ENCODE measurements around the gene MICALL1.

Gene MICALL1

DNA sequence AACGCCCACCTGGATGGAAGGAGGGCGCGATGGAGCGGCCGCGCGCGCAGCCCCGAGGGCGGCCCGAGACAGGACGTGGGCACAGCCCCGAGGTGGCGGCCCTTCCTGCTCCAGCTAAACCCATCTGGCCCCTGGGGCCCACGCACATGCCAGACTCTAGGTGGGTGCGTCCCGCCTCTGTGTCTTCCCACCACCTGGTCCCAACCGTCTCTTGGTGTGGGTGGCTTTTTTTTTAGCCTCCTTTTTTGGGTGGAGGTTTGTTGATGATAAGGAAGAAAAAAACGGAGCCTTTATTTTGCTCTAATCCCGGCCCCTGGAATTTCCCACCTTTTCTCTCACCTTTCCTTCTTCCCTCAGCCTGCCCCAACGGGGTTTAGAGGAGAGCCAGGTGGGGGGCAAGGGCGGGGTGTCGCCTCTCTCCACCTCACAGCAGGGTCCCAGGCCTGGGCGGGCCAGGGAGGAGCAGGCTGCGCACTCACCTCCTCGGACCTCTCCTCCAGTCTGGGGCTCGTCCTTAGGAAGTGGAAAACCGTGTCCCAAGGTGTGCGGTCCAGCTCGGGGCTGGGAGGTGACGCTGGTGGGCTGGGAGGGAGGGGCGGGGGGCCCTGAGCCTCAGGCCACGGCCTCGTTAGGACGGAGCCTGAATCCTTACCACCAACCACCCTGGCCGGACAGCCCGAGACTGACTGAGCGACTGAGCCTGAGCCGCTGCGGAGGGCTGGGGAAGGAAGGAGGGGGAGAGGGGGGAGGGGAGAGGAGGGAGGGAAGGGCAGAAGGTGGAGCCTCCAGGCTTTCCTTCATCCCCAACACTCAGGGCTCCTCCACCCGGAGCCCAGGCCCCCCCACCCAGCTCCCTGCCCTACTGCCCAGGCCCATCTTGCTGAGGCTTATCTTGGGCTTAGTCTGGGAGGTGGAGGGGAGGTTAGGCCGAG, 78.0 kb downstream of the MICALL1 start, which contains the start of gene SOX10:
Gene SOX10 (minus strand): TSS at position 696 of the 932 bp plus-strand sequence. CDS start 771 bp downstream, outside the sequence.
- DNase-seq = no peak

DNA sequence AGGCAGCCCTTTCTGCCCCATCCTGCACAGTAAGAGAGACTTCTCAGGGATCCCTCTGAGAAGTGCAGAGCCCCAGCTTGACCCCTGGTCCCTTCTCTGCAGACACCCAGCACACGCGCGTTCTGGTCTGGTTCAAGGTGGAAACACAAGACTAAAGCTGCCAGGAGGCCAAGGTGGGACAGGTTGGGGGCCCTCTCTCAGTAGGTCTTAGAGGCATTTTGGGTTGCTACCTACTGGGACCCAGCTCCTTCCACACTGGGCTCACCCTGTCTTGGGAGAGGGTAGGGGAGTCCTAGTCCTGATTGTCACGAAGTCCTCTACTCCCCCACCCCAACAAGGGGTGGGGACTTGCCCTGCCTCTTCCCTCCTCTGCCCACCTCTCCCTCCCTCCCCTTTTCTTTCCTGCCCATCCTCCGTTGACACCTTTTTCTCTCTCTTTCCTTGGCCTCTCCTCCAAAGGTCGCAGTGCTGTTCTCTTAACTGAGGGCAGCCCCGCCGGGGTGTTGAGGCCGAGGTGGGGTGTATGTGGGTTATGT, 79.0 kb downstream of the MICALL1 start:
- no peak for DNase-seq

- no peak for DNase-seq
Observed at GRCh38 chr22:37985751-37986281, 79.7 kb downstream of the MICALL1 start.

DNA sequence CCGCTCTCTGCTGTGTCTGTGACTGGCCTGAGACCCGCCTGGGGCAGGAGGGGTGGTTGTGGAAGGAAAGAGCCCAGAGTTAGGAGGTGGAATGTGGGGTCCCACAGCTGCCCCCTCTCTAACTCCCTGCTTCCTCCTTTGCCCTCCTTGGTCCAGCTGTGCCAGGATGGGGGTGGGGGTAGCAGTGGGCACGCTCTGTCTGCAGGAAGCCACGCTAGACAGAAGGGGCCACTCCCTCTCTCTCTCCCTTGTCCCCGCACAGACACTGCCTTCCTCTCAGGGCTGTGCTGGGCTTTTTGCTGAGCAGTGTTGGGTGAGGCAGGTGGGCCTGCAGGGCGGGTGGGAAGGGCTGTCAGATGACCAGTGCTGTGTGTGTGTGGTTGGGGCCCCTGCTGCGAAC, 80.3 kb downstream of the MICALL1 start:
- no peak for DNase-seq

- DNase-seq = no peak
Observed at GRCh38 chr22:37989146-37990045, 83.3 kb downstream of the MICALL1 start.

DNA sequence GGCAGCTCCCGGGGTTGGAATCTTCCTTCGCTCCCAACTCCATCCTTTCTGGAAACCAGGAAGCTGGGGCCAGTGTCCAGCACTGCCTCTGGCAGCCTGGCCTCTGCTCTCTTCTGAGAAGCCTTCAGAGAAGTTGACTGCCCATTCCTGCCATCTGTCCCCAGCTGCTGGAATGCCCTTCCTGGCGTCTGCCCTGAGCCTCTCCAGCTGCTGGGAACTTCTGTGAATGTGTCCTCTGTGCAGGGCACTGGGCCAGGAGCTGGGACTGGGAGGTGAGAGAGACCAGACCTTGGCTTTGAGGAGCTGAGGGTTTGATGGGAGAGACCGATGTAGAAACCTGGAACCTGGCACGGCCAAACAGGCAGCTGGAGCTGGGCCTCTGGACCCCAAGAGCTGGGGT, 84.2 kb downstream of the MICALL1 start:
- no peak for DNase-seq

DNA sequence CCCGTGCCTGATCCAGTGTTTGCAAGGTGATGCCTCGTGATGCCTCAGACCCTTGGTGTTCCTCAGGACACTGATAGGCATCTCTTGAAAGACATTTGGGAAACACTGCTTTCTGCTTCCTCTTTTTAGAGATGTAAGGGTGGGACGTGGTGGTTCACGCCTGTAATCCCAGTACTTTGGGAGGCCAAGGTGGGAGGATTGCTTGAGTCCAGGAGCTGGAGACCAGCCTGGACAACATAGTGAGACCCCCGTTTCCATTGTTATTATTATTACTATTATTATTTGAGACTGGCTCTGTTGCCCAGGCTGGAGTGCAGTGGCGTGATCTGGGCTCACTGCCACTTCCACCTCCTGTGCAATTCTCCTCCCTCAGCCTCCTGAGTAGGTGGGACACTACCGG, 84.8 kb downstream of the MICALL1 start:
- no peak for DNase-seq

DNA sequence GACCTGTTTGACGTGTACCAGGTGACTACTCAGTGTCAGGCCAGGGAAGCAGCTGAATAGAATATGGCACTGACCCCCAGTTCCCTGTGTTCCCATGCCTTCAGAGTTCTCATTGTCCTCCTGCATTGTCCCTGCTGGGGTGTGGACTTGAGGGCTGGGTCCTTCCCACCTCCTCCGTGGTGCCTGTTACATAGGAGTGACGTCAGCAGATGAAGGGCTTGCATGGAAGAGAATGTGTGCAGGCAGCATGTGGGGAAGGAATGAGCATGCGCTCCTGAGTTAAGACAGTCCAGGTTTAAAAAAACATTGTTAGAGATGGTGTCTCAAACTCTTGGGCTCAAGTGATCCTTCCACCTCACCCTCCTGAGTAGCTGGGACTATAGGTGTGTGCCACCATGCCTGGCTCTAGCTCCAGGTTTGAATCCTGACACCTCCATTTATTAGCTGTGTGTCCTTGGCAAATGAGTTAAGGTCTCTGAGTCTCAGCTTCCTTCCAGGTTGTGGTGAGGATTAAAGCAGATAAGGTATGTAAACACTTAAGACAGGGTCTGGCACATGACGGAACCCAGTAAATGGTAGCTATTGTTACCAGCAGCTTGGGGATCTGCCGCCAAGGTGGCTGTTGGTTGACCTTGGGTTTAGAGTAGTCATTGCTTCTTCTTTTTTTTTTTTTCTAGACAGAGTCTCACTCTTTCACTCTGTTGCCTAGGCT, 85.8 kb downstream of the MICALL1 start:
- no peak for DNase-seq
